Left cardiac atrium (tissue), 4 donors: ENCODE measurements around the gene LYPD6B. TPM values are rescaled to one million over a fixed set of nuclear protein-coding genes. Genes with fewer than 3 reads are reported as not detected.

Experiments
- ATAC-seq, 2 donors: fragments of 200-7000 bp; cut with Tn5 transposase; one replicate each; pipeline ENCODE4 v1.9.1; 2020; ENCODE audit warnings: mild to moderate bottlenecking in 2 of 2, moderate library complexity in 2 of 2
- DNase-seq: peaks from one replicate; pipeline ENCODE4 v3.0.0-alpha.2; 2020
- intact Hi-C, 2 donors: fragments of 100-400 bp; cut with DNase I; formaldehyde crosslinking; loops; one replicate each; pipeline versions ENCODE4 v1.14.1 to v1.15.1; 2022 to 2023
- total RNA-seq, 2 donors: library from RNA; stranded (reverse); fragmentation: NEBNext Ultra II Directional; extraction: Animal tissue kit (Norgen Biotek cat#: 25700); gene quantifications; one replicate each; pipeline ENCODE4 v1.2.1, GENCODE V29; 2021
- donor health status: DM: no; HTN: yes; CAD: no.
- donor health status: DM: no; HTN: yes; CAD: no; lungs with severe emphysema.
- donor health status: DM: yes; HTN: yes; CAD: no.
- donor health status: Dilated cardiomyopathy.

Gene LYPD6B
- total RNA-seq, 2 donors from 2014 or later: not detected

DNA sequence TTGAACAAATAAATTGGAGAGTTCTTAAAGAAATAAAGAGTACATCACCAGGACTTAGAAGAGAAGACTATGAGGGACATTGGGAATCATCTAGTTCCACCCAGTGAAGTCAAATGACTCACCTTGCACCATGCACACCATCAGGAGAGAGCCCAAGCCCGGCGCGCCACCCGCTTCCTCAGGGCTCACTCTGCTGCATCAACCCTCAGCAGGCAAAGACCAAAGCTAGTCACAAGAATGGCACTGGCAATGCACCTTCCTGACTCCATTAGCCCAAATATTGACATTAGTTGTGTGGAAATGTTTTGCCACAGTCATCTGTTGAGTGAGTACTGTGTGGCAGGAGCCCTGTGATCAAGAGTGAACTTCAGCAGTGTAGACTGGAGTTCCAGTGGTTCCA, 7.1 kb upstream of the LYPD6B start:
- DNase-seq (no peak), ATAC-seq (no peak)
- intact Hi-C loops: no loop called here

DNA sequence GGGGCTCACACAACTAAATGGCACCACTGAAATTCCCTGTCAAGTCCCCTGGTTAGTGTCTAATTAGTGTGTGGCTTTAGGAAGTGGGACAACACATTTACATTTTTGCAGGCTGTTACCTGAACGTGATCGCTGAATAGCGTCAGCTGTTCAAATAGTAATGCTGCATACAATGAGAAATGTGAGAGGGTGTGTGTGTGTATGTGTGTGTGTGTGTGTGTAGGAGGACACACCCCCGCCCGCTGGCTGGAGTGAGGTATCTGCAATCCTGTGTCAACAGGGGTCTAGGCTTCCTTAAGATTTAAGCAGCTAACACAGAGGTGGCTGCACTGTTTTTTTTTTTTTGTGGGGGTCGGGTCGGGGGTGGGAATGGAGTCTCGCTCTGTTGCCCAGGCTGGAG, 4.8 kb upstream of the LYPD6B start:
- ATAC-seq (no peak), DNase-seq (no peak)
- intact Hi-C loops: no loop called here

DNA sequence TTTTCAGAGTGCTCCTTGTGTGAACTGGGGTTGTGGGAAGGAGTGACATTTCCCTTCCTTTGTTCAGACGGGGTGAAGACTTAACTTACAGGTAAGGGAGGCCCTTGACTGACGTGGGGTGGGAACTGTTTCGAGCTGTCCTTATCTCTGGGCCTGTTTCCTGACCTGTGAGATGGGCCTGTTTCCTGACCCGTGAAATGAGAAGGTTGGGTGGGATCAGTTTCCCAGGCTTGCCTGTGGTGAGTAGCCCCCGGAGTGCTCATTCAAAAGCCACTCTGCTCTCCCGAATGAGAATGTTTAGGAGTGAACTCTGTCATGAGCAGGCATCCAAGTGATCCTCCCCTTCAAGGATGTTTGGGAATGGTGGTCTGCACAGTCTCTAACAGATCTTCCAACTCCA, 4.1 kb upstream of the LYPD6B start:
- intact Hi-C loops: no loop called here
- no peak for DNase-seq
- ATAC-seq: no peak

DNA sequence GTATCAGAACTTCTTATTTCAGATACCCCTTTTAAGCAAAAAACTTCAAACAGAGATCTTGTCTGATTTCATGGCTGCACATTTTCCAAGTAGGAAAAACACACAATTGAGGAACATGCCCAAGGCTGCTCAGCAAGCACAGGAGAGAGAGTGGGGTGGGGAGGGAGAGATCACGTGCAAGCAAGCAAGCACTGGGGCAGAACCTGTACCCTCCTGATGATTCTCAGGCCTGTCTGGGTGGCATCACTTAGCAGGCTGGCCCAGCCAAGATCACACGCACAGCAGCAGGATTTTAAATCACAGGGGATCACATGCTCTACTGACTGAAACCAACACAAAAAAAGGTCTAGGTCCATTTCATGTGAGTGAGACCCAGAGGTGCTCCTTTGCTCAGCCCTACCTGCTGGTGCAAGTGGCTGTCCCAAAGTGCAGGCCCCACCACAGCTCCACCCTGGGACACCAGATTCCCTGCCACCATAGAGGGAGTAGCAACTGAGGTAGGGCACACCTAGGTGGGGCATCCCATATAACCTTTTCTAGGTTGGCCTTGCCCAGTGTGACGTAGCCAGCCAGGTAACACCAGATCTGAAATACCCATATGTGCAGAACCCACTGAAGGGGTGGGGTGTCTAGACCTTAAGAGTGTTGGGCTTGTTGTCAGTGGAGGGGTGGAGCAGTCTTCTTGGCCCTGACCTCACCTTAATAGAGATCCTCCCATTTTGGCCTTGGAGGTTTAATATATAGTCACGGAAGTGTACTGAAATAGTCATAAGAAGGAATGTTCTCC, 1.8 kb upstream of the LYPD6B start:
- DNase-seq: no peak
- intact Hi-C loops: no loop called here
- no peak for ATAC-seq

DNA sequence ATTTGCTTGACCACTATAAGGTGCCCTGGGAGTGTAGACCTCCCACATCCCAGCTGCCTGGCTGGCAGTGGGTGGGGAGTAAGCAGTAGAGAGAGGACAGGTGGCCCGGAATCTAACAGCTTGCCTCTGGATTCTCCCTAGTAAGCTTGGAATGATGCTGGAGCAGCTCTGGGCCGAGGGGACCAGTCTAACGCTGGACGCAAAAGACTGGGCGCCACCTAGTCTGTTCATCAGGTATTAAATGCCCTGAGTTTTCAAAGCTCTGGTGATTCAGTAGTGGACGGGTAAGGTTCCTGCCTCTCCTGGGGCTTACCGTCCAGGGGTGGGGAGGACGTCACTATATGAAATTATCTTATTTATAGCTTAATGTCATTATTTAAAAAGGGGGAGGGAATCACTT, 648 bp upstream of the LYPD6B start:
- no peak for ATAC-seq
- no peak for DNase-seq
- intact Hi-C loops: no loop called here

DNA sequence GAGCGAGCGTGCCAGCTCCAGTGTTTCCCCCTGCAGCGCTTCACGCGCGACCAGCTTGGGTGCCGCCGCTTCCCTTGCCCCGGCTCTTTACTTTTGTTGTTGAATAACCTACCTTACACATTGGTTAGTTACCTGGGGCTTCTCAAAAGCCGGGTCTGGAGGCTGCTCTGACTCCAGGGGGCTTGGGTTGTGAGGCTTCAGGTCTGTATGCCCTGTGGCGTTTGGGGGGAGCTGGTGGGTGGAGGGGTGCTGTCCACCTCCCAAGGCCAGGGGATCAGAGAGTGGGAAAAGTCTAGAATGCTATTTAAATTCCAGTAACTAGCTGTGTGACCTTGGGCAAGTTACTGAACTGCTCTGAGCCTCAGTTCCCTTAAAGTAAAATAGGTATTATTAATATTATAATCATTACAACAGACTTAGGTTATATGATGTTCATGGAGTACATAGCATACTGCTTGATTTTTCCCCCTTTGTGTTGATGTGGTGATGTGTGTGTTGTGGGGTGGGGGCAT, 770 bp downstream of the LYPD6B start:
- intact Hi-C loops: no loop called here
- DNase-seq (no peak), ATAC-seq (no peak)

DNA sequence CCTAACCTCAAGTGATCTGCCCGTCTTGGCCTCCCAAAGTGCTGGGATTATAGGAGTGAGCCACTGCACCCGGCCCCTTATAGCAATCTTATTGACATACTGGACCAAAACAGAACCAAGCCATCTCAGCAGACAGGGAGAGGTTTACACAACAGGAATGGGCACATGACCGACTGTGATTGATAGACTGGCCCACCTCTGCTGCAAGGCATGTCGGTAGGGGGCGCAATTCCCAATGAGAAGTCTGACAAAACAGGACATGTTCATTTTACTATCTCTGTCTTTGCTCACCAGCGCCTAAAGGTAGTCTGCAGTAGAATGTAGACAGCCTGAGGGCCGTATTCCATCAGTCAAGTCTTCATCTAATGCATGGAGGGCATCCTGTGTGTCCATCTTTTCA, 2.0 kb downstream of the LYPD6B start:
- ATAC-seq (no peak), DNase-seq (no peak)
- intact Hi-C loops: no loop called here

DNA sequence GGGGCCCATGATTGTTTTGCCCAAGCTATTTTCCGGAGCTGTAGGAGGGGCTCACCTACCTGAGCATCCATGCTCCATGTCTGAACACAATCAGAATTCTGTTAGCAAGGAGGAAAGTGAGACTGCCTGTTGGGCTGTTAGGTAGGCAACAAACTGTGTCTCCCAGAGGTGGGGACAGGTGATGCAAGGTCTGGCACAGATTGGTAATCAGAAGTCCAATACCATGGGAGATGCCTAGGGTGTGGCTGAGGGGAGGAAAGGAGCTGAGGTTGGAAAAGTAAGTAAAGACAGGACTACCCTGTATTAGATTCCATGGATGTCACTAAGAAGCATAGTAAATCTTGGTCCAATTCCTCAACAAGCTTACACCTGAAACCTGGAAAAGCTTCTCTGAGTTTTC, 3.0 kb downstream of the LYPD6B start:
- intact Hi-C loops: no loop called here
- ATAC-seq (no peak), DNase-seq (no peak)

DNA sequence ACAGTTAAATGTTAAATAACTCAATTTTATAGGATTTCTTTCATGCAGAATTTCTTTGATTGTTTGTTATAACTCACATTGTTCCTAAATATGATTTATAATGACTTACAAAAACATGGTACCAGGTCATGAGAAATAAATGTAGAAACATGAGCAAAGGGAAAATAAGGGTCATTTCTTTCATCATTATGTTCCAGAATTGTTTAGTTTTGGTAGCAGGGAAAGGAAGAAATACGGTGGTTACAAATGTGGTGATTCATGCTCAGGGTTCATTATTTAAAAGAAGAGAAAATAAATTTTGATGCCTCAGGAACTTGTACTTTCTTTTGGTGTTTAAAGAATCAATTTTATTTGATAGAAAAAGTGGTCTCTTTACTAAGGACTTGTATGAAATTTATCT, 4.4 kb downstream of the LYPD6B start:
- intact Hi-C loops: no loop called here
- no peak for ATAC-seq
- DNase-seq: no peak

DNA sequence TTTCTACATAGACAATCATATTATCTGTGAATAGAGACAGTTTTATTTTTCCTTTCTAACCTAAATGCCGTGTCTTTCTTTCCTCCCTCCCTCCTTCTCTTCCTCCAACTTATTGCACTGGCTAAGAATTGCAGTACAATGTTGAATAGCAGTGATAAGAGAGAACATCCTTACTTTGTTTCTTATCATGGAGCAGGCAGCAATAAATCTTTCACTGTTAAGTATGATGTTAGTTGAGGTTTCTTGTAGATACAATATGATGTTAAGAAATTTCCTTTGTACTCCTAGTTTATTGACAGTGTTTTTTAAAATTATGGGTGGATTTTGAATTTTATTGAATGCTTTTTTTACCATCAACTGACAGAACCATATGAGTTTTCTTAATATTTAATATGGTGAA, 6.0 kb downstream of the LYPD6B start:
- ATAC-seq: no peak
- intact Hi-C loops: no loop called here
- DNase-seq: no peak

DNA sequence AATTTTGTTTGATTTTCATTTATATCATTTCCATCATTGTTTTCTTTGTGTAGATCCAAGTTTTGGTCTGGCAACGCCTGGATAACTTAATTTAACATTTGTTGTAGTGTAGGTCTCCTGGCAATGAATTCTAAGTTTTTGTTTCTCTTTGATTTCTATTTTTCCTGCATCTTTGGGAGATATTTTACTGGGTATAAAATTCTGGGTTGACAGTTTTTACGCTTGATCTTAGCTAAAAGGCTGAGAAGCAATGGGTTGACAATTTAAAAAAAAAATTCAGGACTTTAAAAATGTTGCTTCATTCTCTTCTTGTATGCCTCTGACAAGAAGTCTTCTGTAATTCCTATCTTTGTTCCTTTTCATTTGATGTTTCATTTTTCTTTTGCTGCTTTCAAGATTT, 8.6 kb downstream of the LYPD6B start:
- ATAC-seq (no peak), DNase-seq (no peak)
- intact Hi-C loops: no loop called here

DNA sequence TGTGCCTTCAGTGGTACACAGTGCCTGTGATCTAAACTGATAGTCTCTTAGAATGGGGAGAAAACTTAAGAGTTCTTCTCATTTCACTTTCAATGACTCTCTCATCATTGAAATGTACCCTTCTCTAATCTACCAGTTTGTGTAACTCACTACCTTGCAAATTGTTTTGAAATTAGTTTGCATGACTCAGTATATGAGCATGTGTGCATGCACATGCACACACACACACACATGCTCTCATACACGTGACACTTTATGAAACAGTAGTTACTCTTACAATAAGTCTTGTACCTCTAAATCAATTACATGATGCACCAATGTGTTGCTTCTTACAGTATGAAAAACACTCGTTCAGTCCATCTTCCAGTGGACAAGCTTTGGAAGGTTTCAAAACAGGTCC, 10.6 kb downstream of the LYPD6B start:
- intact Hi-C loops: no loop called here
- no peak for ATAC-seq
- DNase-seq: no peak

DNA sequence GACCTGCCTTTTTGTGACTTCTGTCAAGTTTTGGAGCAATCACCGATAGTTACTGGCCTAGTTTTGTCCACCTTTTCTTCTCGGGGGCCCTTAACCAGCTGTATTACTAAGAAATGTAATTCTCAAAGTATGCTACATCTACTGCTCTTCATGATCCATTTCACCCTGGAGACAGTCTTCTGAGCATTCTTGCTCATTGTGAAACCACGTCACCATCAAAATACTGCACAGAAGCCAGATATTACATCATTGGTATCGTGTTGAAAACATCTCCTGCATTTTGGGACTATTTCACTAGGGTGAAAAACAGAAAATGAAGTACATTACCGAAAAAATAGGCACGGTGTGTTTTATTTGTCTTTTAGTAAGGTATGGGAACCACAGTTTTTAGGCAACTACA, 11.7 kb downstream of the LYPD6B start:
- no peak for DNase-seq
- intact Hi-C loops: no loop called here
- ATAC-seq: no peak

DNA sequence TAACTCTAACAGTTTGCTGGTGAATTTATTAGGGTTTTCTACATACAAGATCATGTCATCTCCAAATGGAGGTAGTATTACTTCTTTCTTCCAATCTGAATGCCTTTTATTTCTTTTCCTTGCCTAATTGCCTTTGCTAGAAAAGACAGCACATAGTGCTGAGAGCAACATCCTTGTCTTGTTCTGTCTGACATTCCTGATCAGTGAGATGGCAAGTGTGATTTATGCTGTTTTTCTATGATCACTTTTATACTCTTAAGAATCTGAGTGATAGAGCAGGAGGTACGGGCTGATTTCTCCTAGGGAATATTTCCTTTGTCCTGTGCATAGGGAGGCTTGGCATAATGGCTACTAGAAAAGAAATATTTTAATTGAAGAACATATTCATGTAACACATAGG, 17.3 kb downstream of the LYPD6B start:
- intact Hi-C loops: no loop called here
- no peak for ATAC-seq
- DNase-seq: no peak

DNA sequence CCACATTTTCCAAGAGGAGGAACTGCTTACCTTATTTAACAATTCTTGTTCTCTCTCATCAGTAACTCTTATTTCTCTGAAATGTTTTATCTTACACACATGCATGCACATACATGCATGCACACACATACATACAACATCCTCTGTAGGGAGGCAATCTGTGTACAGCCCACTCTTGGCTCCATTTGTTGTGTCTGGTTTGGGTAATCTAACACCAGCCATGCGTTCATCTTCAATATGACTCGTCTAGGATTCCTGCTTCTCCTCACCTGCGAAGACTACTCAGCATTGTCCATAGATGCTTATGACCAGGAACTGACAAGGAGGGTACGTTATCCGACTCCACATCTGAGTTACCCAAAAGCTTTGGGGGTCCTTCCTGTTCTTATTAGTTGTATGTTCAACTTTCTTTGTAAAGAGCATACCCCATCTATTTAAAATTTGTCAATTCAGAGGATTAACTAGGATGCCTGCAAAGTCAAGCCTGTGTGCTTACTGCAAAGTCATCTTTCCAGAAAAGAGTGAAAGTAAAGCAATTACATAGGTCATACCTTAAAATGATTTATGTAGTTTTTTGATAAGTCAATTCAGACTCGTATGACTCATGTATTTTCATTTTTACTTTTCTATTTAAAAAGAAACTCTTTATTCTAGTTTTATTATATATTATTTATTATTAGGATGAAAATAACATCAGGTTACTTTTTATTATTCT, 18.2 kb downstream of the LYPD6B start:
- intact Hi-C loops: no loop called here
- ATAC-seq (no peak), DNase-seq (no peak)

DNA sequence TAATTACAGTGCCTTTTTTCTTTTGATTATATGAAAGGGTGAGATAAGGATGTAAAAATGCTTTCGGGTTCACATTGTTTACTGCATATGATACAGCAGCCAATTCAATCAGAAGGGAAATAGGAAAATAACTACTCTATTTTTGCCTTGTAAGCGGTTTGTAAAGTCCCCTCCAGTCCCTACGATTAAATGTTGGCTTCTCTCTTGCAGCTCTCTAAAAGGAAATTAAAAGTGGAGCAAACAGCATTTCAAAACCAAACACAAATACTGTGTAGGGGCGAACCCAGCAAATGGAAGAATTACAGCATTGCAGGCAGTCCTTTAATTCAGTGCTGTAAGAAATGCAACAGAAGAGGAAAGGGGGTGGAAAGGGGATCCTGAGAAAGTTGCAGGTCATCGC, 18.9 kb downstream of the LYPD6B start:
- ATAC-seq (no peak), DNase-seq (no peak)
- intact Hi-C loops: no loop called here

DNA sequence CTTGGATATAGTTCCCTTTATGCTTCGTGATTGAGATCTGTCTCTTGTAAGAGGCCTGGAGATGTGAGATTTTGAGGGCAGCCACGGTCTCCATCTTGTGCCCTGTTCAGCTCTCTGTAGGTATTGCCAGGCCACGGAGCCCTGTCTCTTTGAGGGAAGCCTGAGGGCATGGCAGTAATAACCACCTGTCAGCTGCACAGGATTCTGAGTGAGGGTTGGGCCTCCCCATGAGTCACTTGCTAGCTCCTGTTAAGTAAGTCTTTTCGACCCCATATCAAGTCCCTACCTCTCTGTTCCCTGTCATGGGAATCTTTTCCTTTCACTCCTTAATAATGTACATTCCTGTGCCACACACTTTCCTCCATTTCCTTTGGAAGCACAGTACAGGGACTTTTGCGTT, 20.4 kb downstream of the LYPD6B start:
- ATAC-seq (no peak), DNase-seq (no peak)
- intact Hi-C loops: no loop called here

DNA sequence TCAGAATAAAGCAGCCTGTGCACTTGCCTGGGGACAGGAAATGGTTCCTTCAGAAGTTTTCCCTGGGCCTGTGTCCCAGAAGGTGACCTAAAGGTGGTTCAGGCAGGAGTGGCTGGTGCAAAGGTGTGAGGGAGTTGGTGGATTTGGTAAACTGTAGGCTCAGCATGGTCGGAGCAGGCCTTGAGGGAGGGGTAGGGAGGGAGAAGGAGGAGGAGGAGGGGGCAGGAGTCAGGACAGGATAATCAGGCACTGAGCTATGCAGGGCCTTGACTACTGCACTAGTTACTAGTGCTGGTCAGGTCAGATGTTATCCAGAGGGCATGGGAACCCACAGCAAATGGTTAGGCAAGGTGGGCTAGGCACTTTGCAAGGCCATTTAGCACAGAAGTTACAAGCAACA, 21.3 kb downstream of the LYPD6B start:
- ATAC-seq (no peak), DNase-seq (no peak)
- intact Hi-C loops: no loop called here

DNA sequence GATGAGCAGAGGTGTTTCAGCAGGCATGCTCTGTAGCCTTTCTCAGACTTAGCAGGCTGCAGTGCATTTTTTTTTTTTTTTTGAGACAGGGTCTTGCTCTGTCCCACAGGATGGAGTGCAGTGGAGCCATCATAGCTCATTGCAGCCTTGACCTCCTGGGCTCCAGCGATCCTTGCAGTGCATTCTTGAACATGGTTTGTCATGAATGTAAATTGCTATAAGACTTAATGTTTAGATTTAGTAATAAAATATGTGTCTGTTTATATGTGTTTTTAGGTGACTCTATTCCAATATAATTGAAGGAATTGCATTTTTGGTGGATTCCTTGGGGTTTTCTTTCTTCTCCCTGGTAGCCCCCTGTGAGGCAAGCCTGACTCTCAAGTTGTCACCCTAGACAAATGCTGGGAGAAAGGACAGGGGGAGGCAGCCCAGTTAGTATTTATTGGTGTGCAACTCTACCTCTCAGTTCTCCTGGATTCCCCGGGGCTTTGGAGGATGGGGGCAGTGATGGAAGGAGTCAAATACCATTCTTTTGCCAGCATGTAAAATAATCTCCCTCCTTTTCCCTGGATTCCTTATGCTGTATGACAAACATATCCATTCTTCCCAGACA, 22.7 kb downstream of the LYPD6B start:
- ATAC-seq (no peak), DNase-seq (no peak)
- intact Hi-C loops: no loop called here

DNA sequence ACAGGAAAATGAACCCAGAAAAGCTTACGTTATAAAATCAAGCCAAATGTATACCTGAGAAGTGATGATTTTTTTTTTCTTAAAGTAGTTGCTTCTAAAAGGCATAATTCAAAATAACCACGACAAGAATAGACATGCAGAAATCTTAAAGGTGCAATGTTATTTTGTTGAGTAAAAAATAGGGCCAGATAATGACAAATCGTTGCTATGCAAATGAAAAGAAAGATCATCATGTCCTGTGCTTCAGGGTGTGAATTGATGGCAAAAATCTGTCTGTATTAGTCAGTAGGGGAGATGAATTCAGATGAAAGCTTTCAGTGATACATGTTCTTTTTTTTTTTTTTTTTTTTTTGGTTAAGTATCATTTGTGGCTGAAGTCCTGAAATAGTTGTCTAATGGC, 24.0 kb downstream of the LYPD6B start:
- intact Hi-C loops: no loop called here
- ATAC-seq (no peak), DNase-seq (no peak)

DNA sequence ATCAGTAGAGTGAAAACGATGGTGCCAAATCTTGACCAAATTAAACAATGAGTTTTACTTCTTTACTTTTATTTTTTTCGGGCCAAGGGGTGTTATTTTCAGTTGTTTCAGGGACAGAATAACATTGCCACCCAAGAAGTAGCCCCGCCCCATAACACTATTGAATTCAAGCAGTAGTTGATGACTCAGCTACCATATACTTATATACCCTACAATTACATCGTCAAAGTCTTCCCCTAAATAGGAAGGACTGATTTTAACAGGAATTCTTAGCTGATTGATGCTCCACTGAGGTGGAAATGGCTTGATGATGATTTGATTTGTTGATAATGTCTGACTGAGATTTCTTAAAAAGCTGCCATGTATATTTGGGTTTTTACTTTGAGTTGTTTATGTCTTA, 24.7 kb downstream of the LYPD6B start:
- DNase-seq (no peak), ATAC-seq (no peak)
- intact Hi-C loops: no loop called here
